Naive B cell (primary cell): ENCODE data around the gene SATB1. TPM values are rescaled to one million over a fixed set of nuclear protein-coding genes. Genes with fewer than 3 reads are reported as not detected.

Experiments used
- ATAC-seq, 2 donors: fragments of 150-1000 bp; cut with Tn5 transposase; 2 replicates each; pipeline ENCODE4 v1.10.0; 2021; ENCODE audit warnings: low read depth in 2 of 2, mild to moderate bottlenecking in 2 of 2, moderate library complexity in 2 of 2
- DNase-seq: peaks from one replicate; pipeline ENCODE4 v3.0.0; 2022
- H3K27ac Mint-ChIP-seq, 6 donors: one replicate each; pipeline ENCODE4 v1.8.0; 2020 to 2022; ENCODE audit warnings: mild to moderate bottlenecking in 6 of 6, mixed read lengths in 6 of 6, moderate library complexity in 5 of 6, inconsistent platforms in 2 of 6
- H3K27me3 Mint-ChIP-seq, 3 donors: one replicate each; pipeline ENCODE4 v1.8.0; 2021 to 2022; ENCODE audit warnings: mixed read lengths in 3 of 3, mild to moderate bottlenecking in 1 of 3
- H3K36me3 Mint-ChIP-seq, 2 donors: one replicate each; pipeline ENCODE4 v1.8.0; 2020 to 2022; ENCODE audit warnings: mixed read lengths in 2 of 2, inconsistent platforms in 1 of 2, mild to moderate bottlenecking in 1 of 2
- H3K4me1 Mint-ChIP-seq, 3 donors: one replicate each; pipeline ENCODE4 v1.8.0; 2020 to 2022; ENCODE audit warnings: mixed read lengths in 3 of 3, inconsistent platforms in 1 of 3, mild to moderate bottlenecking in 1 of 3, moderate library complexity in 1 of 3
- H3K4me3 Mint-ChIP-seq, 8 donors: one replicate each; pipeline ENCODE4 v1.8.0; 2020 to 2022; ENCODE audit warnings: mild to moderate bottlenecking in 8 of 8, mixed read lengths in 8 of 8, moderate library complexity in 8 of 8, inconsistent platforms in 2 of 8
- H3K9me3 Mint-ChIP-seq, 7 donors: one replicate each; pipeline ENCODE4 v1.8.0; 2020 to 2022; ENCODE audit warnings: mixed read lengths in 7 of 7, mild to moderate bottlenecking in 5 of 7, inconsistent platforms in 2 of 7, moderate library complexity in 1 of 7
- polyA plus RNA-seq, 6 donors: library from polyadenylated mRNA; unstranded; fragments of 300-500 nt; fragmentation: Illumina TruSeq; gene quantifications; one replicate each; pipeline ENCODE4 v1.2.3, GENCODE V29; 2021; ENCODE audit warnings: low read depth in 6 of 6

The SATB1 gene
- polyA plus RNA-seq, 6 donors from 2014 or later = 44.5 to 68.6 (median 58.7) TPM

DNA sequence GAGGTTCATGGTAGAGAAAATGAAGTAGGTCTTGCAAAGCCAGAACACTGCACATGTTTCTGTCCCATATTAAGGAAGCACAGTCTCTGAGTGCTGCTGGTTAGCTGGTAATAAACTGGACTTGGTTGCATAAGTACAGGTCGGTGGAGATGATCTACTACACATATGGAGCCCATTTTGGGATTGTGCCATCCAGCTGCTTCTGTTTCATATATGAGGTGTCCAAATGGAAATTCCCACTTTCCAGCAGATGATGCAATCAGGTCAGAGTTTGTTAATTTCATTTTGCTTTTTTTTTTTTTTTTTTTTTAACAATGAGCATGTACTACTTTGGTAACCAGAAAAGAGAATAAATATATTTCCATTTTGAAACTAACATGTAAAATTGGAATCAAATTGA, 122.6 kb downstream of the SATB1 start:
- Mint-ChIP-seq H3K4me3 (no peak overlapping the region), H3K9me3 (peaks cover 2 to 14% (median 6%) of the 10 kb centered on the region in 7 donors), H3K27ac (no peak overlapping the region), H3K36me3 (peaks cover 4 to 13% of the 10 kb centered on the region in 2 donors), H3K4me1 (peaks cover 0 to 3% (median 2%) of the 10 kb centered on the region in 3 donors), H3K27me3 (peaks cover 0 to 6% (median 0%) of the 10 kb centered on the region in 3 donors)
- DNase-seq (no peak), ATAC-seq (no peak)

DNA sequence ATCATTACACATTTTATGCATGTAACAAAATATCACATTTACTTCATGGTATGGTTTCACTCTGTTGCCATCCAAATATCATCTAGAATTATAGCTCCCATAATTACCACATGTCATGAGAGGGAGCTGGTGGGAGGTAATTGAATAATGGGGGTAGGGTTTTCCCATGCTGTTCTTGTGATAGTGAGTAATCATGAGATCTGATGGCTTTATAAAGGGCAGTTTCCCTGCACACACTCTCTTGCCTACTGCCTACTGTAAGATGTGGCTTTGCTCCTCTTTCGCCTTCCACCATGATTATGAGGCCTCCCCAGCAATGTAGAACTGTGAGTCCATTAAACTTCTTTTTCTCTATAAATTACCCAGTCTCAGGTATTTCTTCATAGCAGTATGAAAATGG, 123.4 kb downstream of the SATB1 start:
- H3K4me1 Mint-ChIP-seq = peaks cover 0 to 3% (median 2%) of the 10 kb centered on the region in 3 donors
- no peak overlapping the region for H3K27ac Mint-ChIP-seq
- peaks cover 8 to 21% (median 13%) of the 10 kb centered on the region in 7 donors for H3K9me3 Mint-ChIP-seq
- H3K27me3 Mint-ChIP-seq = peaks cover 0 to 6% (median 0%) of the 10 kb centered on the region in 3 donors
- no peak for ATAC-seq
- peaks cover 5 to 20% of the 10 kb centered on the region in 2 donors for H3K36me3 Mint-ChIP-seq
- no peak overlapping the region for H3K4me3 Mint-ChIP-seq
- no peak for DNase-seq

DNA sequence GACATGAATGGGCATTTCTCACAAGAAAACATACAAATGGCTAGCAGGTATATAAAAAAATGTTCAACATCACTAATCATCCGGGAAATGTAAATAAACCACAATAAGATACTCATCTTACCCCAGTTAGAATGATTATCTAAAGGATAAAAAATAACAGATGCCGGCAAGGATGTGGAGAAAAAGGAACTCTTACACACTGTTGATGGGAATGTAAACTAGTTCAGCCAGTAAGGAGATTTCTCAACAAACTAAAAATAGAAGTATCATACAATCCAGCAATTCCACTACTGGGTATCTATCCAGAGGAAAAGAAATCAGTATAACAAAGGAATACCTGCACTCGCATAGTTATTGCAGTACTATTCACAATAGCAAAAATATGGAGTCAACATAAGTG, 124.2 kb downstream of the SATB1 start:
- ATAC-seq (no peak), DNase-seq (no peak)
- peaks cover 9 to 29% (median 18%) of the 10 kb centered on the region in 7 donors for H3K9me3 Mint-ChIP-seq
- H3K27me3 Mint-ChIP-seq = peaks cover 0 to 6% (median 0%) of the 10 kb centered on the region in 3 donors
- H3K4me3 Mint-ChIP-seq = no peak overlapping the region
- no peak overlapping the region for H3K27ac Mint-ChIP-seq
- peaks cover 5 to 22% of the 10 kb centered on the region in 2 donors for H3K36me3 Mint-ChIP-seq
- peaks cover 0 to 3% (median 2%) of the 10 kb centered on the region in 3 donors for H3K4me1 Mint-ChIP-seq

DNA sequence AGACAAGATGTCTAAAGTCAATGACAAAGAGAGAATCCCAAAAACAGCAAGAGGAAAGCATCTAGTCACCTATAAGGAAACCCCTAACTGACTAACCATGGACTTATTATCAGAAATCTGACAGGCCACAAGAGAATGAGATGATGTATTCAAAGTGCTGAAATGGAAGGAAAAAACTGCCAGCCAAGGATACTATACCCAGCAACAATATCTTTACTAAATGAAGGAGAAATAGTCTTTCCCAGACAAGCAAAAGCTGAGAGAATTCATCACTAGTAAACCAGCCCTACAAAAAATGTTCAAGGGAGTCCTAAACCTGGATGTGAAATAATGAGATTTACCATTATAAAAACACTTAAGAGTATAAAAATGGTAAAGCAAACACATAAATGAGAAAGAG, 128.0 kb downstream of the SATB1 start:
- Mint-ChIP-seq H3K36me3 (peaks cover 5 to 22% of the 10 kb centered on the region in 2 donors), H3K4me1 (peaks cover 0 to 9% (median 5%) of the 10 kb centered on the region in 3 donors), H3K9me3 (peaks cover 11 to 33% (median 22%) of the 10 kb centered on the region in 7 donors), H3K27ac (no peak overlapping the region), H3K27me3 (peaks cover 0 to 6% (median 0%) of the 10 kb centered on the region in 3 donors), H3K4me3 (no peak overlapping the region)
- DNase-seq (no peak), ATAC-seq (no peak)
